Measurements from ENCODE around the gene ZNF93. TPM values are rescaled to one million over a fixed set of nuclear protein-coding genes. Genes with fewer than 3 reads are reported as not detected.
A peak's percentile ranks its signal among the peaks of the same experiment; 100 is the strongest.
"Not testable (repeated sequence)": the region's sequence is repeated elsewhere in the genome, so short reads cannot be mapped to it uniquely, and the experiment has no call there.

The ZNF93 gene
- 10 to 100 TPM in 1 of 3 donors, 1 to 10 TPM in 2; 5.8 to 19.0 (median 9.8) TPM for total RNA-seq

GRCh38 chr19:19900729-19901444 lies at the start of gene ZNF93:
ZNF93 (plus strand) TSS chr19:19900946; CDS start chr19:19901089, 143 bp downstream.
- Histone ChIP-seq H3K4me3 (peak within 1 kb of the TSS; percentile 67 to 79 (median 71)), H3K27me3 (no peaks in the 10 kb centered on the region), H3K27ac (peak within 1 kb of the TSS; percentile 92 to 94), H3K4me1 (no peaks in the 10 kb centered on the region), H3K36me3 (no peaks in the 10 kb centered on the region), H3K9me3 (peaks cover 6 to 19% of the 10 kb centered on the region in 2 donors)
- intact Hi-C loops (cut with DNase I; ENCODE audit: low total_unique reads): no loop called here
- TF ChIP-seq POLR2A (IDR thresholded peaks at IDR 0.05) (no peak), POLR2AphosphoS5 (IDR thresholded peaks at IDR 0.05) (peak; percentile 46 to 70 (median 47))
- peak; percentile 95 to 98 for DNase-seq (ENCODE audit: low spot score in 2 of 2)

GRCh38 chr19:19851740-19852139 lies 49.0 kb upstream of the ZNF93 start:
- H3K4me1 ChIP-seq; DNase-seq (ENCODE audit: low spot score in 2 of 2); H3K27ac ChIP-seq; H3K36me3 ChIP-seq; H3K27me3 ChIP-seq; intact Hi-C loops (cut with DNase I; ENCODE audit: low total_unique reads); H3K4me3 ChIP-seq; H3K9me3 ChIP-seq: not testable (repeated sequence)

- TF ChIP-seq CTCF (IDR thresholded peaks at IDR 0.05) (no peak), POLR2A (IDR thresholded peaks at IDR 0.05) (no peak), POLR2AphosphoS5 (IDR thresholded peaks at IDR 0.05) (no peak)
- no peak for DNase-seq (ENCODE audit: low spot score in 2 of 2)
- H3K4me1 ChIP-seq: no peaks in the 10 kb centered on the region
- H3K27me3 ChIP-seq: no peaks in the 10 kb centered on the region
- H3K4me3 ChIP-seq: no peak overlapping the region
- no peak overlapping the region for H3K27ac ChIP-seq
- H3K36me3 ChIP-seq: no peaks in the 10 kb centered on the region
- no peaks in the 10 kb centered on the region for H3K9me3 ChIP-seq
- intact Hi-C loops (cut with DNase I; ENCODE audit: low total_unique reads): no loop called here
Observed at GRCh38 chr19:19858751-19859150, 42.0 kb upstream of the ZNF93 start.

- H3K4me3 ChIP-seq: peak overlapping the region; percentile 13 to 44 (median 37)
- no peaks in the 10 kb centered on the region for H3K9me3 ChIP-seq
- no peaks in the 10 kb centered on the region for H3K27me3 ChIP-seq
- TF ChIP-seq CTCF (IDR thresholded peaks at IDR 0.05) (no peak), POLR2A (IDR thresholded peaks at IDR 0.05) (no peak), POLR2AphosphoS5 (IDR thresholded peaks at IDR 0.05) (no peak)
- intact Hi-C loops (cut with DNase I; ENCODE audit: low total_unique reads): no loop called here
- no peaks in the 10 kb centered on the region for H3K36me3 ChIP-seq
- no peak overlapping the region for H3K27ac ChIP-seq
- peak in 1 of 2 donors; percentile 73 for DNase-seq (ENCODE audit: low spot score in 2 of 2)
- no peaks in the 10 kb centered on the region for H3K4me1 ChIP-seq
Observed at GRCh38 chr19:19860756-19861390, 39.9 kb upstream of the ZNF93 start.

GRCh38 chr19:19865750-19866610 lies 34.8 kb upstream of the ZNF93 start, which contains the start of gene ZNF253:
ZNF253 (plus strand) TSS chr19:19865882; CDS start chr19:19865997, 115 bp downstream.
- Histone ChIP-seq H3K36me3 (no peaks in the 10 kb centered on the region), H3K4me3 (peak within 1 kb of the TSS; percentile 69 to 83 (median 75)), H3K27ac (peak within 1 kb of the TSS; percentile 94), H3K4me1 (peaks cover 0 to 8% of the 10 kb centered on the region in 2 donors), H3K27me3 (no peaks in the 10 kb centered on the region), H3K9me3 (no peaks in the 10 kb centered on the region)
- intact Hi-C loops (cut with DNase I; ENCODE audit: low total_unique reads): no loop called here
- DNase-seq (ENCODE audit: low spot score in 2 of 2): peak; percentile 98
- no peak for TF ChIP-seq CTCF (IDR thresholded peaks at IDR 0.05)
- peak; percentile 84 for TF ChIP-seq POLR2A (IDR thresholded peaks at IDR 0.05)
- peak; percentile 72 to 91 (median 90) for TF ChIP-seq POLR2AphosphoS5 (IDR thresholded peaks at IDR 0.05)

Measured in breast epithelium (tissue), 4 donors.